Endothelial cell (in vitro differentiated cells): ENCODE data around the gene ETV1. TPM values are rescaled to one million over a fixed set of nuclear protein-coding genes. Genes with fewer than 3 reads are reported as not detected.

ENCODE experiments used
- DNase-seq: peaks from one replicate; pipeline ENCODE4 v3.0.0; 2021; ENCODE audit warnings: low spot score
- H3K27ac Mint-ChIP-seq: one replicate; pipeline ENCODE4 v1.8.0; 2021; ENCODE audit warnings: mixed read lengths, inconsistent platforms; ENCODE audit not compliant: unreplicated experiment
- H3K27me3 Mint-ChIP-seq: one replicate; pipeline ENCODE4 v1.8.0; 2021; ENCODE audit warnings: mild to moderate bottlenecking, moderate library complexity, mixed read lengths, inconsistent platforms; ENCODE audit not compliant: unreplicated experiment
- H3K36me3 Mint-ChIP-seq: one replicate; pipeline ENCODE4 v1.8.0; 2021; ENCODE audit warnings: mild to moderate bottlenecking, low read depth, mixed read lengths, inconsistent platforms; ENCODE audit not compliant: unreplicated experiment
- H3K4me1 Mint-ChIP-seq: one replicate; pipeline ENCODE4 v1.8.0; 2021; ENCODE audit warnings: mild to moderate bottlenecking, mixed read lengths, inconsistent platforms; ENCODE audit not compliant: unreplicated experiment
- H3K4me3 Mint-ChIP-seq: one replicate; pipeline ENCODE4 v1.8.0; 2021; ENCODE audit warnings: mild to moderate bottlenecking, mixed read lengths, inconsistent platforms; ENCODE audit not compliant: unreplicated experiment
- H3K9me3 Mint-ChIP-seq: one replicate; pipeline ENCODE4 v1.8.0; 2021; ENCODE audit warnings: mixed read lengths, inconsistent platforms; ENCODE audit not compliant: unreplicated experiment
- CTCF ChIP-seq: fragments of 200-600 bp; sonication (generic); IDR thresholded peaks from one replicate; pipeline ENCODE4 v1.5.0; 2021; ENCODE audit warnings: antibody characterized with exemption; ENCODE audit not compliant: unreplicated experiment
- total RNA-seq: library from RNA; stranded (reverse); fragmentation: NEBNext Ultra II Directional; extraction: Animal tissue kit (Norgen Biotek cat#: 25700); gene quantifications from one replicate; pipeline ENCODE4 v1.2.1, GENCODE V29; 2021; ENCODE audit not compliant: unreplicated experiment

The ETV1 gene
- total RNA-seq, 1 donor from 2014 or later, result 18.2 TPM

GRCh38 chr7:13965077-13965476 is 24.4 kb downstream of the ETV1 start:
- Mint-ChIP-seq H3K9me3 (no peaks in the 10 kb centered on the region), H3K36me3 (no peaks in the 10 kb centered on the region), H3K4me3 (no peak overlapping the region), H3K27me3 (no peaks in the 10 kb centered on the region), H3K4me1 (no peaks in the 10 kb centered on the region), H3K27ac (no peak overlapping the region)
- DNase-seq, result no peak
- no peak for TF ChIP-seq CTCF

GRCh38 chr7:13963925-13964324 is 25.5 kb downstream of the ETV1 start:
- no peaks in the 10 kb centered on the region for H3K9me3 Mint-ChIP-seq
- no peak for TF ChIP-seq CTCF
- H3K4me3 Mint-ChIP-seq, result no peak overlapping the region
- DNase-seq, result no peak
- no peaks in the 10 kb centered on the region for H3K36me3 Mint-ChIP-seq
- no peaks in the 10 kb centered on the region for H3K4me1 Mint-ChIP-seq
- no peaks in the 10 kb centered on the region for H3K27me3 Mint-ChIP-seq
- no peak overlapping the region for H3K27ac Mint-ChIP-seq

GRCh38 chr7:13955494-13955893 is 34.0 kb downstream of the ETV1 start:
- H3K36me3 Mint-ChIP-seq, result no peaks in the 10 kb centered on the region
- peaks cover 11% of the 10 kb centered on the region for H3K4me1 Mint-ChIP-seq
- no peaks in the 10 kb centered on the region for H3K27me3 Mint-ChIP-seq
- no peak for TF ChIP-seq CTCF
- no peak overlapping the region for H3K4me3 Mint-ChIP-seq
- H3K9me3 Mint-ChIP-seq, result no peaks in the 10 kb centered on the region
- no peak overlapping the region for H3K27ac Mint-ChIP-seq
- DNase-seq, result no peak

- no peak overlapping the region for H3K27ac Mint-ChIP-seq
Observed at GRCh38 chr7:13953368-13953767, 36.1 kb downstream of the ETV1 start.

GRCh38 chr7:13952921-13953320 is 36.5 kb downstream of the ETV1 start:
- Mint-ChIP-seq H3K9me3 (no peaks in the 10 kb centered on the region), H3K4me1 (peaks cover 11% of the 10 kb centered on the region), H3K27ac (peak overlapping the region; percentile 26), H3K27me3 (no peaks in the 10 kb centered on the region), H3K36me3 (no peaks in the 10 kb centered on the region), H3K4me3 (no peak overlapping the region)
- TF ChIP-seq CTCF, result no peak
- no peak for DNase-seq

More at GRCh38 chr7:13953368-13953767, 36.1 kb downstream of the ETV1 start:
- Mint-ChIP-seq H3K4me1 (peaks cover 11% of the 10 kb centered on the region), H3K27me3 (no peaks in the 10 kb centered on the region), H3K4me3 (no peak overlapping the region), H3K9me3 (no peaks in the 10 kb centered on the region), H3K36me3 (no peaks in the 10 kb centered on the region)
- no peak for TF ChIP-seq CTCF
- DNase-seq, result no peak
